Hematopoietic multipotent progenitor cell treated with erythropoietin and hydrocortisone succinate and interleukin-3 and kit ligand, for 15 days (in vitro differentiated cells): ENCODE measurements around the gene PNPLA7.
A peak's percentile ranks its signal among the peaks of the same experiment; 100 is the strongest.

Experiments used
- DNase-seq: peaks from one replicate; pipeline ENCODE4 v3.0.0-alpha.2; 2015; ENCODE audit warnings: low spot score

Gene PNPLA7

DNA sequence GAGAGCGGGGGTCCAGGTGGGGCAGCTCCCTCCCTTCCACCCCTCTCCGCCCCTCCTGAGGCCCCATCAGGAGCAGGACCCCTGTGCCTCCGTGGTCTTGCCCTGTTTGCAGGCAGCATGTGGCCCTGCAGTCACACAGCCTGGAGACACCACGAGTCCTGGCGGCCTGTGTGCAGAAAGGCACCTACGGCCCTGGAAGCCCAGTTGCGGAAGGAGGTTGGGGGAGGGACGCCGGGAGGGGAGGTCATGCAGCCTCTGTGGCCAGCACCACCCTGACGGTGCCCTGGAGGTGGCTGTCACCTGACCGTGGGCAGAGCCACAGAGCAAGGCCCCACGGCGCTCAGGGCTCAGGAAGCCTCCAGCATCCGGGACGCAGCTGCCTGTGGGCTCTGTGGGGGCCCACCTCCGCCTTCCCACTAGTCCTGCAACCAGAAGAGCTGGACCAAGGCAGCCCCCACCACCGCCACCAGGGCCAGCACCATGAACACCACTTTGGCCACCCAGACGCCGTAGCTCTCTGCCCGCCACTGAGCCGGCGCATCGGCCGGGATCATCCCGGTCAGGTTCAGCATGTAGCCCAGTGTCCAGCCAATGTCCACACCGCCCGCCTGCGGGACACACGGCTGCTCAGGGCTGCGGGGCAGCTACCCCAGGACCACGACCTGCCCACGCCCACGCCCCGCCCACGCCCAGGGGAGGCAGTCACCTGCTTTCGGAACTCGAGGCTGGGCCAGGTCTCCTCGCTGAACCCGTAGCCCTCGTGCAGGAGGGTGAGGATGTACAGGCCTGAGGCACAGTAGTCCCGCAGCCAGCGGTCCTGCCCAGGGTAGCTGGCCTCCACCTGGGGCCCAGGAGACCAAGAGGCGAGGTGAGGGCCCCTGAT is 115.5 kb downstream of the PNPLA7 start:
- DNase-seq, result no peak

DNA sequence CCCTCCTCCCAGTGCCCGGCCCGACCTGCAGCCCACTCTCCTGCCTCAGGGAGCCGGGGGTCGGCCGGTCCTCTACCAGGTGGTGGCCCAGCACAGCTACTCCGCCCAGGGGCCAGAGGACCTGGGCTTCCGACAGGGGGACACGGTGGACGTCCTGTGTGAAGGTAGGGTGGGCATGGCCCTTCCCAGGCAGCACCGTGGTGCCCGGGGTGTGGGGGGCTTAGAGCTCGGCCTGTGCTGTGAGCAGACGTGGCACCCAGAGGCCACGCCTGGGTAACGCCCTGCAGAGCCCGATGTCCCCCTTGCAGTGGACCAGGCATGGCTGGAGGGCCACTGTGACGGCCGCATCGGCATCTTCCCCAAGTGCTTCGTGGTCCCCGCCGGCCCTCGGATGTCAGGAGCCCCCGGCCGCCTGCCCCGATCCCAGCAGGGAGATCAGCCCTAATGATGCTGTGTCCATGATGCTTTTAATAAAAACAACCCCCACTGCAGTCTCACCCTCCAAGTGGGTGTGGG is 116.2 kb downstream of the PNPLA7 start:
- no peak for DNase-seq

DNA sequence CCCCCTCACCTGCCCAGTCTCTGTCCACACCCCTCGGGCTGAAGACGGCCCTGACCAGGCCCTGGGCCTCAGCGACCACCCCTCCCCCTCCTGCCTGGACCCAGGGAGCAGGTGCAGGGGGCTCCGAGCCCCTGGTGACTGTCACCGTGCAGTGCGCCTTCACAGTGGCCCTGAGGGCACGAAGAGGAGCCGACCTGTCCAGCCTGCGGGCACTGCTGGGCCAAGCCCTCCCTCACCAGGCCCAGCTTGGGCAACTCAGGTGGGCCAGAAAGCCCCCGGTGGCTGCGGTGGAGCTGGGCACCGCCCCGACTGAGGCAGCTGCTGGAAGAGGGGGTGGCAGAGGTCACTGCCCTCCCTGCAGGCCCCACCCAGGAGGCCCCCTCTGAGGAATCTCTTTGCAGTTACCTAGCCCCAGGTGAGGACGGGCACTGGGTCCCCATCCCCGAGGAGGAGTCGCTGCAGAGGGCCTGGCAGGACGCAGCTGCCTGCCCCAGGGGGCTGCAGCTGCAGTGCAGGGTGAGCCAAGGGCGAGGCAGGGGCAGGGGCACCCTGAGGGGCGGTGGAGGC is 116.8 kb downstream of the PNPLA7 start:
- no peak for DNase-seq

DNA sequence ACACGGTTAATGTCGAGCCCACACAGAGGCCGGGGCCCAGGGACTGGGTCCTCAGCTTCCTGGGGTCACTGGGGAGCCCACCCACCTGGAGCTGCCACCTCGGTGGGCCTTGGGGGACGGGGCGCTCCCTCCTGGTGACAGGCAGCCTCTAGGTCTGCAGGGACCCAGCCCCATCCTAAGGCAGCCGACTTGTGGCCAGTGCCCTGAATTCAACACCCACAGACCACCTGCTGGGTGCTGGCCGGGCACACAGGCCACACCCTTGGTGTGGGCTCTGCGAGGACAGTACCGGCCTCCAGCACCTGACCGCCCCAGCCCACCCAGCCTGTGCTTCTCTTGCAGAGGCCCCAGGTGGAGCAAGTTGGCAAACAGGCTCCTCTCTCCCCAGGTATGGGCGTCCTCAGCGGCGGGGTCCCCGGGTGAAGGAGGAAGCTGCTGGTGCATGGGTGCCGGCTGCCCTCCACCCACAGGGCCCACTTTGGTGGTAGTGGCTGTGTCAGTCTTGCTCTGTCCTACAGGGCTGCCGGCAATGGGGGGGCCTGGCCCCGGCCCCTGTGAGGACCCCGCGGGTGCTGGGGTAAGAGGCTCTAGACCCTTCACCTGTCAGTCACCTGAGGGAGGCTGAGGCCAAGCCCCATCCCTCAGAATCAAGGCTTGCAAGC is 117.4 kb downstream of the PNPLA7 start:
- DNase-seq, result no peak

DNA sequence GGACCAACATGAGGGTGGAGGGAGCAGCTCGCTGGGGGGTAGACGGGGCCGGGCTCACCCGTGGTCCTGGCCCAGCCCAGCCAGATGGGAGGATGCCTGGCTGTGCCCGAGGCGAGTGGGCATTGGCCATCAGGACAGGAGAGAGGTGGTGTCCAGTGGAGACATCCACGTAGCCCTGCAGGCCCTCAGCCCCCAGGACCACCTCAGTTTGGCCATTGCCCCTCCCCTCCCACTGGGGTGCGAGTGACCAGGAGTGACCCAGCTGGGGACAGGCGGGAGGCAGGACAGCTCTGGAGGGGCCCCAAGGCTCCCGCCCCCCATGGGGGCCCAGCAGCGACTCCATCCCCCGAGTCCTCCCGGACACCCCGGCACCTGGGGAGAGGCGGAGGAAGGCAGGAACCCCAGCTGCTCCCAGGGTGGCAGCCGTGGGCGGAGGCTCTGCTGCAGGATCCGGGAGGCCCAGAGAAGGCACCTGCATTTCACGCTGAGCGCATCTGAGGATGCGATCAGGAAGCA is 118.7 kb downstream of the PNPLA7 start:
- no peak for DNase-seq

DNA sequence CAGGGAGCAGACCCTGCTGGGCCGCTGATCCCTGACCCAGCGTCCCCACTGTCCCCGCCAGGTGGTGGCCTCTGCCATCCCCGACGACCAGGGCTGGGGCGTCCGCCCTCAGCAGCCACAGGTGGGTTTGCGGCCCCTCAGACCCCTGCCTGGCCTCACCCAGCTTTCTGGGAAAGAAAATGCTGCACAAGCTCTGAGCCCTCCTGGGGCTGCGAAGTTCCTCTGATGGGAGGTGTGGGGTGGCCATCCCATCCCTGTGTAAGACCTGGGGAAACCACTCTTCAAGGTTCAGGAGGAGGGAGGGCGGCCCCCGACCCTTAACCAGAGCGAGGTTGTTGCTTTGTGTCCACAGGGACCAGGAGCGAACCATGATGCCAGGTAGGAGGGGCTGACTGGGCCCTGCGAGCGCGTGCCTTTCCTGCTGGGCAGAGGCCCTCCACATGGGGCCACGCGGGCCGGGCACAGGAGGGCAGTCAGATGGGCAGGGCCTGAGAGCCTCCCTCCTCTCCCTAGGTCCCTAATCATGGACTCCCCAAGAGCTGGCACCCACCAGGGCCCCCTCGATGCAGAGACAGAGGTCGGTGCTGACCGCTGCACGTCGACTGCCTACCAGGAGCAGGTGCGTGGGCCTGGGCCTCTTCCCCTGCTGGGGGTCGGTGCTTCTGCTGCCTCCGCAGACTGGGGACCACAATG is 119.3 kb downstream of the PNPLA7 start:
- DNase-seq, result no peak

DNA sequence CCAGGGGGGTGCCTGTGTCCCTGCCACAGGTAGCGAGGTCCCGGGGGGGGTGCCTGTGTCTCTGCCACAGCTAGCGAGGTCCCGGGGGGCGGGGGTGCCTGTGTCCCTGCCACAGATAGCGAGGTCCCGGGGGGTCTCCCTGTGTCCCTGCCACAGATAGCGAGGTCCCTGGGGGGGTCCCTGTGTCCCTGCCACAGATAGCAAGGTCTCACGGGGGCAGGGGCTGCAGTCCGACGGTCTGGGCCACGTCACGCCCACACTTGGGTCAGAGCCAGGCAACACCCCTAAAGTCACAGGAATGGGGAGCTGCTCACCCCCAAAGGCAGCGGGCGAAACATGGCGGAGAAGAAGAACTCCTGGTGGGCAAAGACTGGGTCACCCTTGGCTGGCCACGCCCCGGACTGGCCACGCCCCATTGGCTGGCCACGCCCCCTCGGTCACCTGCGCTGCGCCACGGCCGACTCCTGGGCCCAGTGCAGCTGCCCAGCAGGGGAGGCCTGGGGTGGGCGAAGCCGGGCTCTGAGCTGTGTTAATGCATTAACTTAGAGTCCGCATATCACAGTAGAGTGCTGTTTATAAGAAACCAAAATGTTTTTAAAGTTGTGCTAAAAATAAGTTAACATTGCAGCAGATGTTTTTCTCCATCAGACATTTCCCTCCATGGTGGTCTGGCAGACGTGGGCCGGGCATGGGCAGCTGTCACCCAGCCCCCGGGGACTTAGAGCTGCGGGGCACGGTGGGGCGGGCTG is 120.1 kb downstream of the PNPLA7 start:
- DNase-seq, result no peak

DNA sequence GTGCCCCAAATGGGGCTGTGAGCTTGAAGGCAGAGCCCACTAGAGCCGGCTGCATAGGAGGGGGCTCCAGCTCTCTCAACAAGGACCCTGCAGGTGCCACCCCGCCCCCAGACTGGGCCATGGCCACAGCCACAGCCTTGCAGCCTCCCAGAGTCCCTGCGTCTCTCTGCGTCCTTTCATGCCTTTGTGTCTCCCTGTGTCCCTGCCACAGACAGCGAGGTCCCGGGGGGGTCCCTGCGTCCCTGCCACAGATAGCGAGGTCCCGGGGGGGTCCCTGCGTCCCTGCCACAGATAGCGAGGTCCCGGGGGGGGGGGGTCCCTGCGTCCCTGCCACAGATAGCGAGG is 120.7 kb downstream of the PNPLA7 start:
- no peak for DNase-seq

DNA sequence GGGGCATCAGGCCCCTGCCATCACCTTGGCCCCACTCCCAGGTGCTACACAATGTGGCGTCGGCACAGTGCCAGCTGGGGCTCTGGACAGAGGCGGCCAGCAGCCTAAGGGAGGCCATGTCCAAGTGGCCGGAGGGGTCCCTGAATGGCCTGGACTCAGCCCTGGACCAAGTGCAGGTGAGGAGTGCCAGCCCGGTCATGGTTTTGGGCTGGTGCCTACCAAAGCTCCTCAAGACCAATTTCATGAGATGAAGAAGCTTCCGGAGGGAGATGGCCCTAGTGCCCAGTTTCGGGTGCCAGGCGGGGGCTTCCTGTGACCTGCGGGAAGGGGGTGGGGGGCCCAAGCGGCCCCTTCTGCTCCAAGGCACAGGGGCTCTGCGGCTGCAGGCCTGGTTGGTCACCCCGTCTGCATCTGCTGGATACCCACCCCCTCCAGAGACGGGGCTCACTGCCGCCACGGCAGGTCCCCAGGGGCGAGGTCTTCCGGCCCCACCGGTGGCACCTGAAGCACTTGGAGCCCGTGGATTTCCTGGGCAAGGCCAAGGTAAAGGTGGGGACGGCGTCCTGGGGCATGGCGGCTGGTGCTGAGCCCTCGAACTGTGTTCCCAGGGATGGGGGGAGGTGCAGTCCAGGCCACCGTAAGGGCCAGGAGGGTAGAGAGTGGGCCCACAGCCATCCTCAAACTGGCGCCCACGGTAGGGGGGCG is 121.2 kb downstream of the PNPLA7 start:
- DNase-seq, result no peak

DNA sequence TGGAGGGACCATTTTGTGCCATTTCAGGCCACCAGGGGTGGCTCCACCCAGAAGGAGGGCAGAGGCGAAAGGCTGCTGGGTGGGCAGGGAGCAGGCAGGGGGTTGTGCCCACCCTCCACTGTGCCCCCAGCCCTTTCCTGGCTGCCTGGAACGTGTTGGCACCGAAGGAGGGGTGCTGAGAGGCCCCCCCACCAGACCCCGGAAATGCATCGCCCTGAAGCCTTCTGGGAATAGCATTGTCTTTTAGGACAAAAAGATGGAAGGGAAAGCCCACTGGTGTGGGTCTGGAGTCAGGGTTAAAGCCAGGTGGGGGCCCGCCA is 121.9 kb downstream of the PNPLA7 start:
- DNase-seq, result no peak

DNA sequence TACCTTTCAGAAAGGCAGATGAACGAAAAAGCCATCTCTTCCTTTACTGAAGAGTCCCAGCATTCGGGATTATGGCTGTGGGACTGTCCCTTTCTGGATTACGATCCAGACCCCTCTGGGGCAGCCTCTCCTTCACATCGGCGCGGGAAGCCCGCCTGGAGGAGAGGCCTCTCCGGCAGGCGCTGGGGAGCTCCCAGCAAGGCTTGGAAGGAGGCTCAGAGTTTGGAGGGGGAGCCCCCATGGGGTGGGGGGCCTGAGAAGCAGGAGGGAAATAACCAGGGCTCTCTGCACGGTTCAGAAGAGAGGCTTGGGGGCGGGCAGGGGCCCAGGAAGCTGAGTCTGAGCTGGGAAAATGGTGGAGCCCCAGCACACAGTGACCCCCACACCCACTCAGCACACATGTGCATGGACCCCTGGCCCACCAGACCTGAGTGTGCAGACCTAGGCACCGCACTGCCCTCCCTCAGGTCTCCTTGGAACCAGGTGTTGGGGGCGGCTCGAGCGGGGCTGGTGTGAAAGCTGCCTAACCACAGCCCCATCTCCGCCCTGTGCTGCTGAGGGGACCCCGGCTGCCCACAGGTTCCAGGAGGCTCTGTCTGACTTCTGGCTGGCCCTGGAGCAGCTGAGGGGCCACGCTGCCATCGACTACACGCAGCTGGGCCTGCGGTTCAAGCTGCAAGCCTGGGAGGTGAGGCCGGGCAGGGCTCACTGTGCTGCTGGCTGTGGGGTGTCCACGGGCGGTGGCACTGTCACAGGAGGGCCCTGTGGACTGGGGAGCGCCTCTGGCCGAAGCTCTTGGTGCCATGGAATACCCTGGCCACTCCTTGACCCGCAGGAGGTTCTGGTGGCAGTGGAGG is 122.5 kb downstream of the PNPLA7 start:
- DNase-seq, result no peak

DNA sequence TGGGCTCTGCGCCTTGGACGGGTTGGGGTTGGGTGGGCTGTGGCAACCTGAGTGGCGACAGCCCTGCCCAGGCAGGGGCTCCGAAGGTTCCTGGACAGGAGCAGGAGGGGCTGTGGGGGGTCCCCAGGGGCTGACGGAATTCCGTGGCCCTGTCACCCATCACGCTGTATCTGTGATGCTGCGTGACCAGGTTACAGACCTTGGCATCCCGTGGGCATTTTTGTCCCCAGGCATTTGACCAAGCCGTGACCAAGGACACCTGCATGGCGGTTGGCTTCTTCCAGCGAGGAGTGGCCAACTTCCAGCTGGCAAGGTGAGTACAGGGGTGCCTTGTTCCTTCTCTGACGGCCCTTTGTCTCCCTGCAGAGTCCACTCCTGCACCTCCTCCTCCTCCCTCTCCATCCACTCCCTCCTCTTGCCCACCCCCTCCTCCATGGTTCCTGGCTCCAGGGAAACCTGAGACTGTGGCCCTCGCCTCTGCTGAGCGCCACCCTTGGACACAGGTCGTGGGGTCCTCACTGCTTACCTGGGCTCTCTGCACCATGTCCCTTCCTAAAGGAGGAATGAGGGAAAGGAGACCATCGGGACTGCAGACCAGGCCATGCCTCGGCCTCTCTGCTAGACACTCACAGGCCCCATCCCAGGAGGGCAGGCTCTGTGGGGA is 124.1 kb downstream of the PNPLA7 start:
- no peak for DNase-seq

DNA sequence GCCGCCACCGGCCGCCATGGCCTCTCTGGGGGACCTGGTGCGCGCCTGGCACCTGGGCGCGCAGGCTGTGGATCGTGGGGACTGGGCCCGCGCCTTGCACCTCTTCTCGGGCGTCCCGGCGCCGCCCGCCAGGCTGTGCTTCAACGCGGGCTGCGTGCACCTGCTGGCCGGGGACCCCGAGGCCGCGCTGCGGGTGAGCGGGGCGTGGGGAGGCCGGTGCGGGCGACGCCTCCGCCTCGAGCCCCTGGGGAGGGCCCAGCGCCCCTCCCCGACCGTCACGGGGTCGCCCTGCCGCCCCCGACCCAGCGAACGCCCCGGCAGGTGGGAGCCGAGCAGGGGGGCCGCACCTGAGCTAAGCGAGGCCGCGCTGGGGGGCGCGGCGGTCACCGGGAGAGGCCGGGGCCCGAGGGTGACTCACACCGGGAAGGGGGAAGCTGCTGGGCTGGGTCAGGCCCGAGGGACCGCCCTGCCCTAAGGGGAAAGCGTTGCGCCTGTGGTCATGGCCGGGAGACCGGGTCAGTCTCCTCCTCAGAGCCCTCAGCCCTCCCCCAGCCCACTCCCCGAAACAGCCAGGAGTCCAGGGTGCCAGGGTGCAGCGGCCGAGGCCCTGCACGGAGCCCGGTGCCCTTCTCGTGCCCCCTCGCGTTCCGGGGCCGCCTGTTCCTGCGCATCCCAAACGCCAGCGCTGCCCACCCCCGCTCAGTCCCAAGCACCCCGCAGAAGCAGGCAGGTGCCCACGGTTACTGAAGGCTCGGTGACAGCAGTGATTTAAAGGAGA is 126.5 kb downstream of the PNPLA7 start:
- no peak for DNase-seq

DNA sequence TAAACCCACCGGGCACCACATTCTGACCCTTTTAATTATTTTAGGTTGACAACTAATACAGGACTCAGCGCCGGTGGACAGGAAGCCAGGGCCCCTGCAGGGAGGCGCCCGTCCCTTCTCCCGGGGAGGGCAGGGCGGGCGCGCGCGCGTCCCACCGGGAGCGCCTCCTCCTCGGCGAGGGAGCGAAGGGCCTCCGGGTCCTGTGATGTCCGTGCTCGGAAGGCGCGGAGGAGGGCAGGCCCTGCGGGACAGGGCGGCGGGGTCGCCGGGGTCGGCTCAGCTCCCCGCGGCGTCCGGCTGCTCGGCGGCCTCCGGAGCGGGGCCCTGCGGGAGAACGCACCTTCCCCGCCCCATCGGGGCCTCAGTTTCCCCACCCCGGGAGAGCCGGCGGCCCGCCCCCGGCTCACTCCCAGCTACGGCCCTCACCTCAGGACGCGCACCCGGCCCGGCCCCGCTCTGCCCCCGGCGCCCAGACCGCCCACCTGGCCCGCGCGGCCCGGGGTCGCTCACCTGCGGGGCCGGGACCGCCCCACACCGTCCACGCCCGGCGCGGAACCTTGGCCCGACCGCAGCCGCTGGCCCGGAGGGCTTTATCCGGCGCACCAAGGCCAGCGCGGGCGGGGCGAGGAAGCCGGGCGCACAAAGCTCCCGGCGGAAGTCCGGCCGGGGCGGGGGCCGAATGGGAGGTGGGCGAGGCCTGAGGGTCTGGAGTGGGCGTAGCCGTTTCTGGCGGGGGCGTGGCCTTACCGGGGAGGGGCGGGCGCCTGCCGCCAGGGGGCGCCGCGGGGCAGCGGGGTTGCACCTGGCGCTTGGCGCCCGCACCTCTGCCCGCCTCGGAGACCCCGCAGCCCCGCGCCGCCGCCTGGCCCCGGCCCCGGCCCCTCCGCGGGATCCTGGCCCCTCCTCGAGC is 127.3 kb downstream of the PNPLA7 start, which contains the start of the genes EXD3 and NOXA1:
EXD3 (minus strand) TSS at position 559 of the 910 bp plus-strand sequence. CDS start 27,805 bp downstream, outside the sequence.
NOXA1 (plus strand) TSS at position 790 of the 910 bp plus-strand sequence. CDS start 137 bp downstream, outside the sequence.
- peak; percentile 89 for DNase-seq

DNA sequence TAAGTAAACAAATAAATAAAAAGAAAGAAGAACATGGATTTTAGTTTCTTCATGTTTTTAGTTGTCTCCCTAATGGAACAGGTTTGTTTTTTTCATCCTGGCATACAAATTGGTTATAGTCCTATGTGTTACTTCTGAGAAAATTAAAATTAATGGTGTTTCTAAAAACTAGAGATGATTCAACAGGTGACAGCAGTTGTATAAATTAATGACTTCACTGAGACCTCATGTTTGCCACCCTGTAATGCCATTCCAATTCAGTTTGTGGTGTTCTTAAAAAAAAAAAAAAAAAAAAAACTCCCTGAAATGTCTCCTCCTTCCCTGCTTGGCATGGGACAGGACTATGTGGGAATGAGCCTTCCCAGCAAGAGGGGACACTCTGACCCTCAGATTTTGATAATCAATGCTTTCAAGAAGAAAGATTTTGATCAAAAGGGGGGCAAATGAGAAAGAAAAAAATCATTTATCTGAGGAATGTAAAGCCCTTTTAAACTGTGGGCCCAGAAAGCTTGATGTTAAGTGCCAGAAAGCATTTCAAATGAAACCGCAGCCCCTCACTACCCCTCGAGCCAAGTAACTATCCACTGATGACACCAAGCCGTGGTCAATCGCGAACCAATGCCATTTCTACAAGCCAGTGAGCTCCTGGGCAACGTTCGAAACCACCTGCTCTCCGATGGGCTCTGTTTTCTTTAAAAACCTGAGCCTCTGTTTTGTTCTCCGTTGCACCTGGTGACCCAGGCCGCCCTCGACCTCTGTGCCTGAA is 128.2 kb downstream of the PNPLA7 start:
- peak; percentile 6 for DNase-seq
